Heart right ventricle (tissue), 16 donors: ENCODE measurements around the gene ASPHD1. TPM values are rescaled to one million over a fixed set of nuclear protein-coding genes. Genes with fewer than 3 reads are reported as not detected.

ENCODE experiments used
- ATAC-seq, 8 donors: fragments of 200-7000 bp; cut with Tn5 transposase; one replicate each; pipeline ENCODE4 v1.9.1; 2020; ENCODE audit warnings: mild to moderate bottlenecking in 8 of 8, moderate library complexity in 8 of 8, moderate number of reproducible peaks in 1 of 8
- DNase-seq, 2 donors: peaks; one replicate each; pipeline ENCODE4 v3.0.0-alpha.2; 2020
- H3K27ac ChIP-seq, 10 donors: fragments of 200-600 bp; sonication (generic) in 2 of 10; one replicate each; pipeline versions ENCODE4 v1.5.0 to v1.8.0; 2020 to 2022; ENCODE audit warnings: mild to moderate bottlenecking in 3 of 10
- H3K27me3 ChIP-seq, 7 donors: fragments of 200-600 bp; one replicate each; pipeline ENCODE4 v1.8.0; 2021 to 2022; ENCODE audit warnings: mild to moderate bottlenecking in 2 of 7
- H3K36me3 ChIP-seq, 9 donors: fragments of 200-600 bp; sonication (generic) in 1 of 9; one replicate each; pipeline versions ENCODE4 v1.5.0 to v1.8.0; 2020 to 2022; ENCODE audit warnings: mild to moderate bottlenecking in 2 of 9
- H3K4me1 ChIP-seq, 9 donors: fragments of 200-600 bp; sonication (generic) in 1 of 9; one replicate each; pipeline versions ENCODE4 v1.5.0 to v1.8.0; 2020 to 2022; ENCODE audit warnings: mild to moderate bottlenecking in 4 of 9
- H3K4me3 ChIP-seq, 10 donors: fragments of 200-600 bp; sonication (generic) in 2 of 10; one replicate each; pipeline versions ENCODE4 v1.5.0 to v1.8.0; 2020 to 2022; ENCODE audit warnings: mild to moderate bottlenecking in 7 of 10, moderate library complexity in 2 of 10
- H3K9me3 ChIP-seq, 11 donors: fragments of 200-600 bp in 10 of 11; sonication (generic) in 2 of 11; one replicate each; pipeline versions ENCODE4 v1.5.0 to v1.8.0; 2013 to 2022; ENCODE audit warnings: mild to moderate bottlenecking in 2 of 11, control low read depth in 1 of 11, moderate library complexity in 1 of 11
- CTCF ChIP-seq, 9 donors: fragments of 200-600 bp; sonication (generic) in 2 of 9; IDR thresholded peaks; one replicate each; pipeline versions ENCODE4 v1.5.0 to v1.8.0; 2021 to 2022; ENCODE audit warnings: antibody characterized with exemption in 9 of 9, mild to moderate bottlenecking in 5 of 9, moderate library complexity in 1 of 9
- WGBS, 2 donors: extraction: QIAGEN DNeasy Blood & Tissue Kit; methylation state at CpG; one replicate each; pipeline ENCODE4 v1.1.7; 2013; ENCODE audit warnings: inconsistent platforms in 1 of 2; 5-methylcytosine and 5-hydroxymethylcytosine counted together
- intact Hi-C, 10 donors: fragments of 100-400 bp; cut with DNase I; formaldehyde crosslinking; loops; one replicate each; pipeline versions ENCODE4 v1.11.1 to v1.14.2; 2022
- polyA plus RNA-seq, 2 donors: library from polyadenylated mRNA; stranded (reverse); fragments of 200-250 nt; gene quantifications; one replicate each; pipeline ENCODE4 v1.2.3, GENCODE V29; 2013
- total RNA-seq, 10 donors: library from RNA; stranded (reverse); fragmentation: NEBNext Ultra II Directional in 3 of 10; extraction: Animal tissue kit (Norgen Biotek cat#: 25700) in 3 of 10; gene quantifications; one replicate each; pipeline versions ENCODE4 v1.2.1 to v1.2.4, GENCODE V29; 2021 to 2023
- donor health status: Arrhythmogenic right ventricular cardiomyopathy.
- donor health status: ischemic (EF 13 %, LVEDD 7.1; RV severe dilation, severe dysfunction).
- donor health status: healthy with polysubstance abuse.
- donor health status: DM: no; HTN: yes; CAD: no.
- donor health status: DM: no; HTN: no; CAD: no.
- donor health status: ischemic (EF 25% LVEDD 6.9; RV normal size, moderate dysfunction).
- donor health status: ischemic (EF 25% LVEDD 5.7; RV mildly dilated, moderate dysfunction).
- donor health status: healthy.
- donor health status: DM: yes; HTN: yes; CAD: no.
- donor health status: Ischemic cardiomyopathy.
- donor health status: ischemic (EF 35%, LVEDD 5.7; RV mildly dilated, moderate dysfunction).
- donor health status: nonischemic (EF 11% LVEDD 7.7; RV severe dilation, severe dysfunction).
- donor health status: DM: yes; HTN: yes; CAD: no.
- donor health status: PGD.
- donor health status: ischemic (EF 29% LVEDD 5.4; RV normal size, mild dysfunction).
- donor health status: nonischemic (EF 23%, LVEDD 6.1; RV moderate dilation, normal function).

ASPHD1 gene
- total and polyA plus RNA-seq, 12 donors, result 0.20 to 1.1 (median 0.65) TPM; not detected in 5

- Histone ChIP-seq H3K4me1 (peaks cover 0 to 12% (median 0%) of the 10 kb centered on the region in 9 donors), H3K27ac (no peak overlapping the region), H3K4me3 (no peak overlapping the region), H3K9me3 (no peaks in the 10 kb centered on the region), H3K36me3 (no peaks in the 10 kb centered on the region), H3K27me3 (peaks cover 0 to 37% (median 30%) of the 10 kb centered on the region in 7 donors)
- no peak for TF ChIP-seq CTCF (IDR thresholded peaks at IDR 0.05)
- no peak for DNase-seq
- ATAC-seq, result peak in 1 of 8 donors; percentile 50
- WGBS, 2 donors, result 91 to 92% methylated on average over 26 of the region's 26 CpGs
- intact Hi-C loops, result no loop called here
Observed at GRCh38 chr16:29873319-29873718, 27.0 kb upstream of the ASPHD1 start.

- TF ChIP-seq CTCF (IDR thresholded peaks at IDR 0.05), result no peak
- peaks cover 0 to 12% (median 0%) of the 10 kb centered on the region in 9 donors for H3K4me1 ChIP-seq
- H3K4me3 ChIP-seq, result no peak overlapping the region
- H3K27me3 ChIP-seq, result peaks cover 3 to 52% (median 47%) of the 10 kb centered on the region in 7 donors
- no peak for DNase-seq
- no peak overlapping the region for H3K27ac ChIP-seq
- no peaks in the 10 kb centered on the region for H3K9me3 ChIP-seq
- intact Hi-C loops, result no loop called here
- 91 to 92% methylated on average over 6 of the region's 6 CpGs for WGBS, 2 donors
- ATAC-seq, result no peak
- no peaks in the 10 kb centered on the region for H3K36me3 ChIP-seq
Observed at GRCh38 chr16:29875206-29875605, 25.1 kb upstream of the ASPHD1 start.

DNA sequence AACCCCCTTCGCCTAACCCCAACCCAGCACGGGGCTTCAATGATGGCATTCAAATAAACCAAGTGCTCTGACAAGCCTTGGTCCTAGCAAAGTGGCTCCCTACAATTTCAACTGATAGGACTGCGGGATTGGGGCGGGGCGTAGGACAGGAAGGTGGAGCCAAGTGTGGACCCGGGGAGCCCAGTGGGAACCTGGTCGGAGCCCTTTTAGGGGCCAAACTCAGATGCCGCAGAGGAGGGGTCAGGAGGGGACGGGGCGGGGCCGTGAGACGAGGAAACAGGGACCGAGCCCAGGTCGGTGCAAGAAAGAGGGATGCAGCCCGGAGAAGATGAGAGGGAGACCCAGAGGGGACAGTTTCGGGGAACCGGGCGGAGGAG is 24.1 kb upstream of the ASPHD1 start:
- H3K36me3 ChIP-seq, result no peaks in the 10 kb centered on the region
- intact Hi-C loops, result no loop called here
- TF ChIP-seq CTCF (IDR thresholded peaks at IDR 0.05), result no peak
- peak overlapping the region in 7 of 10 donors; percentile 8 to 42 (median 22) for H3K4me3 ChIP-seq
- 16 to 20% methylated on average over 18 of the region's 18 CpGs for WGBS, 2 donors
- ATAC-seq (no peak), DNase-seq (no peak)
- H3K4me1 ChIP-seq, result peaks cover 0 to 12% (median 0%) of the 10 kb centered on the region in 9 donors
- peaks cover 3 to 52% (median 50%) of the 10 kb centered on the region in 7 donors for H3K27me3 ChIP-seq
- H3K27ac ChIP-seq, result no peak overlapping the region
- no peaks in the 10 kb centered on the region for H3K9me3 ChIP-seq

GRCh38 chr16:29876594-29877249 is 23.6 kb upstream of the ASPHD1 start:
- peaks cover 3 to 52% (median 50%) of the 10 kb centered on the region in 7 donors for H3K27me3 ChIP-seq
- no peaks in the 10 kb centered on the region for H3K36me3 ChIP-seq
- peaks cover 0 to 12% (median 0%) of the 10 kb centered on the region in 9 donors for H3K4me1 ChIP-seq
- H3K9me3 ChIP-seq, result no peaks in the 10 kb centered on the region
- WGBS, 2 donors, result 7 to 8% methylated on average over 44 to 45 of the region's 45 CpGs
- ATAC-seq, result no peak
- no peak for TF ChIP-seq CTCF (IDR thresholded peaks at IDR 0.05)
- H3K27ac ChIP-seq, result no peak overlapping the region
- H3K4me3 ChIP-seq, result peak overlapping the region in 8 of 10 donors; percentile 7 to 42 (median 22)
- intact Hi-C loops, result no loop called here
- DNase-seq, result no peak
